T-cell (primary cell): ENCODE measurements around the gene PHF10. TPM values are rescaled to one million over a fixed set of nuclear protein-coding genes. Genes with fewer than 3 reads are reported as not detected.
"Not testable (repeated sequence)": the region's sequence is repeated elsewhere in the genome, so short reads cannot be mapped to it uniquely, and the experiment has no call there.

Experiments used
- ATAC-seq, 4 experiments: fragments of 200-7000 bp in 3 of 4; fragments of 150-1000 bp in 1 of 4; cut with Tn5 transposase; replicated peaks in 1 of 4; 1 replicate in 3 of 4; 2 replicates in 1 of 4; pipeline ENCODE4 v1.10.0; 2021; ENCODE audit warnings: moderate library complexity in 3 of 4, mild to moderate bottlenecking in 2 of 4, moderate number of reproducible peaks in 1 of 4
- CTCF ChIA-PET, 2 donors: fragments of 300-600 bp; sonication (Branson Sonifier 250); formaldehyde crosslinking; loops; one replicate each; lab custom pipeline; 2022; ENCODE audit warnings: antibody characterized with exemption in 2 of 2; lab: Charles Lee
- POLR2A ChIA-PET, 2 donors: fragments of 300-600 bp; sonication (Branson Sonifier 250); formaldehyde crosslinking; loops; one replicate each; lab custom pipeline; 2022; ENCODE audit warnings: antibody characterized with exemption in 2 of 2; lab: Charles Lee
- DNase-seq, 35 experiments: peaks; one replicate each; pipeline versions ENCODE4 v3.0.0 to v3.0.0-alpha.2; 2013 to 2023
- H3K27ac ChIP-seq: one replicate; pipeline ENCODE4 v1.5.1; 2013; ENCODE audit warnings: low read length
- H3K27me3 ChIP-seq, 2 experiments: replicated peaks in 1 of 2; 1 replicate in 1 of 2; 2 replicates in 1 of 2; pipeline versions ENCODE4 v1.6.1 to v1.7.0; 2013; ENCODE audit warnings: low read length in 1 of 2, mixed read lengths in 1 of 2; ENCODE audit not compliant: control insufficient read depth in 2 of 2, insufficient read depth in 2 of 2; ENCODE audit errors: extremely low read depth in 1 of 2
- H3K36me3 ChIP-seq, 2 donors: 1 replicate in 1 of 2; 2 replicates in 1 of 2; pipeline versions ENCODE4 v1.6.1 to v1.7.0; 2013; ENCODE audit warnings: low read length in 1 of 2; ENCODE audit not compliant: control insufficient read depth in 2 of 2, insufficient read depth in 1 of 2; ENCODE audit errors: extremely low read depth in 1 of 2
- H3K4me1 ChIP-seq, 2 experiments: 1 replicate in 1 of 2; 2 replicates in 1 of 2; pipeline versions ENCODE4 v1.6.1 to v1.7.0; 2013; ENCODE audit warnings: low read length in 2 of 2, mixed read lengths in 1 of 2; ENCODE audit not compliant: insufficient read depth in 2 of 2, control insufficient read depth in 1 of 2; ENCODE audit errors: extremely low read depth in 1 of 2
- H3K4me3 ChIP-seq, 2 donors: 1 replicate in 1 of 2; 2 replicates in 1 of 2; pipeline versions ENCODE4 v1.5.1 to v1.7.0; 2013; ENCODE audit warnings: mild to moderate bottlenecking in 2 of 2, low read length in 1 of 2, moderate library complexity in 1 of 2; ENCODE audit not compliant: control insufficient read depth in 1 of 2; ENCODE audit errors: extremely low read depth in 1 of 2
- H3K9me3 ChIP-seq: 2 replicates; pipeline ENCODE4 v1.7.0; 2013
- H3K27ac Mint-ChIP-seq, 2 donors: one replicate each; pipeline ENCODE4 v1.8.0; 2020 to 2021; ENCODE audit warnings: mild to moderate bottlenecking in 2 of 2, mixed read lengths in 2 of 2
- H3K27me3 Mint-ChIP-seq, 2 donors: one replicate each; pipeline ENCODE4 v1.8.0; 2021 to 2022; ENCODE audit warnings: mixed read lengths in 2 of 2
- H3K36me3 Mint-ChIP-seq: one replicate; pipeline ENCODE4 v1.8.0; 2021; ENCODE audit warnings: mixed read lengths
- H3K4me1 Mint-ChIP-seq, 3 donors: one replicate each; pipeline ENCODE4 v1.8.0; 2020 to 2022; ENCODE audit warnings: mixed read lengths in 3 of 3, mild to moderate bottlenecking in 1 of 3
- H3K4me3 Mint-ChIP-seq, 3 donors: one replicate each; pipeline ENCODE4 v1.8.0; 2020 to 2022; ENCODE audit warnings: mild to moderate bottlenecking in 3 of 3, mixed read lengths in 3 of 3, moderate library complexity in 3 of 3
- H3K9me3 Mint-ChIP-seq, 3 donors: one replicate each; pipeline ENCODE4 v1.8.0; 2020 to 2022; ENCODE audit warnings: mixed read lengths in 3 of 3
- WGBS: methylation state at CpG from one replicate; pipeline ENCODE4 v1.1.5; 2013; ENCODE audit warnings: missing lambda C conversion rate; ENCODE audit not compliant: insufficient coverage; 5-methylcytosine and 5-hydroxymethylcytosine counted together
- total RNA-seq, 35 experiments: library from RNA in 6 of 35; stranded (reverse) in 6 of 35; fragments of 120-200 nt in 1 of 35; gene quantifications; one replicate each; pipeline versions ENCODE4 v1.2.1 to v1.2.4 and lab custom pipeline; 2013 to 2026

The PHF10 gene
- total RNA-seq, 5 donors from 2014 or later (not counting 1 experiment from before 2014, with no cell fraction given) = 77.8 to 94.1 (median 85.5) TPM

- DNase-seq = peak in 4 of 35 experiments; percentile 7 to 26 (median 18)
- Mint-ChIP-seq H3K4me3 (peak overlapping the region; percentile 85 to 91 (median 89)), H3K9me3 (no peaks in the 10 kb centered on the region), H3K4me1 (peaks cover 61 to 76% (median 63%) of the 10 kb centered on the region in 3 donors), H3K27me3 (no peaks in the 10 kb centered on the region), H3K27ac (peak overlapping the region; percentile 88 to 93), H3K36me3 (peaks cover 7% of the 10 kb centered on the region)
- Histone ChIP-seq H3K9me3 (no peaks in the 10 kb centered on the region), H3K36me3 (peaks cover 0 to 12% of the 10 kb centered on the region in 2 donors), H3K4me3 (peak overlapping the region; percentile 79 to 88), H3K27me3 (no peaks in the 10 kb centered on the region), H3K4me1 (peaks cover 23 to 25% of the 10 kb centered on the region in 2 experiments), H3K27ac (peak overlapping the region; percentile 93)
- CTCF ChIA-PET = interaction anchor here in 1 of 2 donors (1.5 to 2.0 kb wide), 2 partner anchors 19 to 20 kb away, joined by 4 to 5 read pairs; no protein-coding TSS in a partner anchor
- under 1% methylated on average over 17 of the region's 22 CpGs for WGBS
- POLR2A ChIA-PET = interaction anchor here (0.8 to 2.6 kb wide), 7 partner anchors 9 to 49 kb away, joined by 3 to 22 read pairs (median 4); partner anchors contain the start of genes DYNLT2 (in 1 of the 2) and ERMARD (in 1 of the 2)
- peak; percentile 2 to 6 (median 3) for ATAC-seq
Measured at GRCh38 chr6:169702840-169703246, 21.5 kb downstream of the PHF10 start.

DNA sequence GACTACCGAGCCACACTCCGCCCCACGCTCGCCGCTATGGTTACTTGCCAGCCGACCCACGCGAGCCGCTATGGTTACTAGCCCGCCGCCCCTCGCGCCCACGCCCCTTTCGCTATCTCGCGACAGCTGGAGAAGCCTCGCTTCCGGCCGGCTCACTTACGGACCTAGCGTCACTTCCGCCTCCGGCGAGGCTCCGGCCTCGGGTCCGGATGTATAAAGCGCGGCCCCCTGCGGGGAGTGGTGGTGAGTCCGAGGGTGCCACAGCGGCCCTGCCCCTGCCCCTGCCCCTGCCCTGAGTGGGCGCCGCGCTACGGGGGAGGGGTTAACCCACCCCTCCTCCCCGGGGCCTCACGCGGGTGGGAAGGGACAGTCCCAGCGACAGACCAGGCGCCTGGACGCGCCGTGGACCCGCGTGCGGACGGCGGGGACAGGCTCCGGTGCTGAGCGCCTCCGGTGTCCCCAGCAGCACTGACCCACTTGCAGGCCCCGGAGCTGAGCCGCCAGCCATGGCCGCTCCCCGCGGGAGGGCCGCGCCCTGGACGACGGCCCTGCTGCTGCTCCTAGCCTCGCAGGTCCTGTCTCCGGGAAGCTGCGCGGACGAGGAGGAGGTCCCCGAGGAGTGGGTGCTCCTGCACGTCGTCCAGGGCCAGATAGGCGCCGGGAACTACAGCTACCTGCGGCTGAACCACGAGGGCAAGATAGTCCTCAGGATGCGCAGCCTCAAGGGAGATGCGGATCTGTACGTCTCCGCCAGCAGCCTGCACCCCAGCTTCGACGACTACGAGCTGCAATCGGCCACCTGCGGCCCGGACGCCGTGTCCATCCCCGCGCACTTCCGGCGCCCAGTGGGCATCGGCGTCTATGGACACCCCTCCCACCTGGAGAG is 22.1 kb downstream of the PHF10 start, which contains the start of the genes C6orf120 and WDR27:
Gene C6orf120 (plus strand): TSS at position 173 of the 886 bp plus-strand sequence. CDS start 334 bp downstream, at position 507.
Gene WDR27 (minus strand): TSS at position 76 of the 886 bp plus-strand sequence. CDS start 13,024 bp downstream, outside the sequence.
- ATAC-seq = peak; percentile 87 to 90 (median 90)
- Mint-ChIP-seq H3K9me3 (no peaks in the 10 kb centered on the region), H3K4me1 (peaks cover 57 to 70% (median 57%) of the 10 kb centered on the region in 3 donors), H3K27me3 (no peaks in the 10 kb centered on the region), H3K27ac (peak within 1 kb of the TSS; percentile 88 to 93), H3K36me3 (peaks cover 6% of the 10 kb centered on the region), H3K4me3 (peak within 1 kb of the TSS; percentile 89 to 91 (median 89))
- Histone ChIP-seq H3K36me3 (peaks cover 0 to 12% of the 10 kb centered on the region in 2 donors), H3K4me1 (peaks cover 23 to 25% of the 10 kb centered on the region in 2 experiments), H3K4me3 (peak within 1 kb of the TSS; percentile 79 to 88), H3K27me3 (no peaks in the 10 kb centered on the region), H3K9me3 (no peaks in the 10 kb centered on the region), H3K27ac (peak within 1 kb of the TSS; percentile 93)
- CTCF ChIA-PET = interaction anchor here in 1 of 2 donors (1.1 to 2.0 kb wide), 5 partner anchors 20 to 852 kb away, joined by 3 to 5 read pairs (median 4); no protein-coding TSS in a partner anchor
- WGBS = under 1% methylated on average over 83 of the region's 92 CpGs
- POLR2A ChIA-PET = interaction anchor here (0.8 to 2.6 kb wide), 5 partner anchors 20 to 49 kb away, joined by 3 to 22 read pairs (median 5); partner anchors contain the start of genes DYNLT2 (in 1 of the 2) and ERMARD (in 1 of the 2)
- DNase-seq = peak; percentile 90 to 97 (median 95)

DNA sequence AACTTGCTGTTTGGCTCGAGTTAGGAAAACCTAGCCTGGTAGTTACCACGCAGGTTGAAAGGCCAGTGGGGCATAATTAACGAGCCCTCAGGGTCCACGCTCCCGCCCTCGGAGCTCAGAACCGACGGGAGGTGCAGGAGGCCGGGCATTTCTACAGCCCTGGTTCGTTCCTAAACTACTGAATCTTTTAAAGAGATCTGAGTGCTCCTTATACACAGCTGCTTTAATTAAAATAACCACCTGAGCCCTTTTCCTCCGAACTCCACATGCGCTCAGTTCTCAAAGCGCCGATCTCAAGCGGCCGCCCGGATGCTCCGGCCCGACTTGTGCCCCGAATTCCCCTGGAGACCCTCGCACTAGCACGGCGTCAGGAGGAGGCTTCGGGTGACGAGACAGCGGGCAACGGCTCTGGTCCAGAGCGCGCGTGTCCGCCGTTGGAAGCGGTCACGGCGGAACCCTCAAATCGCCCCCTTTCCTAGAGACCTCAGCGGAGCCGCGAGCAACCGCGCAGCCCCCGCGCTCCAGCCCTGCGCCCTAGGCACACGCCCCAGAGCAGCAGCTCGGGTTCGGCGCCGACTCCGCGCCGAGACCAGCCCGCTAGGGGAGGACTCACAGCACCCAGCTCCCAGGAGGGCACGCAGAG is 22.9 kb downstream of the PHF10 start:
- peaks cover 23 to 25% of the 10 kb centered on the region in 2 experiments for H3K4me1 ChIP-seq
- peaks cover 53 to 62% (median 54%) of the 10 kb centered on the region in 3 donors for H3K4me1 Mint-ChIP-seq
- ATAC-seq = peak; percentile 3 to 10 (median 8)
- H3K27ac ChIP-seq = peak overlapping the region; percentile 93
- 0% methylated on average over 54 of the region's 54 CpGs for WGBS
- H3K9me3 Mint-ChIP-seq = no peaks in the 10 kb centered on the region
- POLR2A ChIA-PET = interaction anchor here (0.6 to 2.6 kb wide), 7 partner anchors 21 to 54 kb away, joined by 3 to 22 read pairs (median 4); partner anchors contain the start of genes DYNLT2 (in 1 of the 2) and ERMARD (in 1 of the 2)
- CTCF ChIA-PET = interaction anchor here (0.8 to 2.0 kb wide), 6 partner anchors 20 to 852 kb away, joined by 3 to 5 read pairs (median 4); no protein-coding TSS in a partner anchor
- peak in 1 of 35 experiments; percentile 8 for DNase-seq
- H3K36me3 ChIP-seq = peaks cover 0 to 12% of the 10 kb centered on the region in 2 donors
- peak overlapping the region; percentile 84 to 86 for H3K27ac Mint-ChIP-seq
- no peaks in the 10 kb centered on the region for H3K27me3 Mint-ChIP-seq
- H3K27me3 ChIP-seq = no peaks in the 10 kb centered on the region
- H3K4me3 Mint-ChIP-seq = peak overlapping the region; percentile 89 to 91 (median 89)
- H3K9me3 ChIP-seq = no peaks in the 10 kb centered on the region
- H3K4me3 ChIP-seq = peak overlapping the region; percentile 79 to 88
- peaks cover 5% of the 10 kb centered on the region for H3K36me3 Mint-ChIP-seq

DNA sequence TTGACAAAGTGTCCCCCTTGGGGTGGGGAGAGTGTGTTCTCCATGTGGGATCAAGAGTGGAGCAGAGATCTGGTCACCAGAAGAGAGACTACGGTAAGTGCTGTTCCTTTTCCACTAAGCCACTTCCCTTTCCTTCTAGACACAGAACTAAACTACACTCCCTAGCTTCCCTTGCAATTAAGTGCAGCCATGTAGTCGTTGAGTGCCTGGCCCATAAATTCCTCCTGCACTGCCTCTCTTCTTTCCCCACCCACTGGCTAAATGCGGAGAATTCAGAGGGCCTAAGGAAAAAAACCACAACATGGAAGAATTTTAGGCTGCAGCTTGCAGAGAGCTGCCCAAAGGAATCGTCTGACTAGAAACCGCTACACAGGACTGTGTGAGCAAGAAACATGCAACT is 24.0 kb downstream of the PHF10 start:
- peaks cover 9% of the 10 kb centered on the region for H3K36me3 Mint-ChIP-seq
- H3K27ac ChIP-seq = no peak overlapping the region
- no peaks in the 10 kb centered on the region for H3K27me3 ChIP-seq
- no peaks in the 10 kb centered on the region for H3K27me3 Mint-ChIP-seq
- no peaks in the 10 kb centered on the region for H3K9me3 ChIP-seq
- ATAC-seq (no peak), DNase-seq (no peak)
- H3K9me3 Mint-ChIP-seq = peaks cover 0 to 4% (median 4%) of the 10 kb centered on the region in 3 donors
- H3K27ac Mint-ChIP-seq = peak overlapping the region in 1 of 2 donors; percentile 36
- H3K4me3 ChIP-seq = no peak overlapping the region
- H3K4me1 Mint-ChIP-seq = peaks cover 45 to 51% (median 46%) of the 10 kb centered on the region in 3 donors
- POLR2A ChIA-PET = interaction anchor here in 1 of 2 donors (1.0 kb wide), 1 partner anchor 22 kb away, joined by 4 read pairs; no protein-coding TSS in a partner anchor
- CTCF ChIA-PET = interaction anchor here in 1 of 2 donors (0.7 kb wide), 1 partner anchor 31 kb away, joined by 3 read pairs; no protein-coding TSS in a partner anchor
- peaks cover 0 to 12% of the 10 kb centered on the region in 2 donors for H3K36me3 ChIP-seq
- peaks cover 23% of the 10 kb centered on the region in 2 experiments for H3K4me1 ChIP-seq
- peak overlapping the region in 2 of 3 donors; percentile 32 to 91 for H3K4me3 Mint-ChIP-seq
- 50% methylated on average over 2 of the region's 5 CpGs for WGBS

- peaks cover 21 to 25% (median 24%) of the 10 kb centered on the region in 3 donors for H3K4me1 Mint-ChIP-seq
- H3K27me3 ChIP-seq, POLR2A ChIA-PET, H3K4me1 ChIP-seq, H3K4me3 ChIP-seq, ATAC-seq, H3K4me3 Mint-ChIP-seq, H3K27me3 Mint-ChIP-seq, H3K27ac Mint-ChIP-seq, H3K27ac ChIP-seq, H3K9me3 ChIP-seq, CTCF ChIA-PET, H3K36me3 ChIP-seq: not testable (repeated sequence)
- peaks cover 4 to 11% (median 9%) of the 10 kb centered on the region in 3 donors for H3K9me3 Mint-ChIP-seq
- H3K36me3 Mint-ChIP-seq = peaks cover 25% of the 10 kb centered on the region
- 98% methylated on average over 8 of the region's 10 CpGs for WGBS
- DNase-seq = peak in 1 of 35 experiments; percentile 10
Measured at GRCh38 chr6:169697115-169697514, 27.2 kb downstream of the PHF10 start.
